HCT116 (cell line): ENCODE results near the gene GM2A. TPM values are rescaled to one million over a fixed set of nuclear protein-coding genes. Genes with fewer than 3 reads are reported as not detected.
"Not testable (repeated sequence)": the region's sequence is repeated elsewhere in the genome, so short reads cannot be mapped to it uniquely, and the experiment has no call there.

ENCODE experiments used
- ATAC-seq: fragments of 200-7000 bp; cut with Tn5 transposase; 2 replicates; pipeline ENCODE4 v1.9.1; 2020; ENCODE audit warnings: mild to moderate bottlenecking, moderate library complexity
- BruUV-seq: library from RNA; stranded (reverse); fragments of 400-500 nt; replicated peaks from 2 replicates; lab custom pipeline; 2021; lab: Mats Ljungman, UMichigan
- CTCF ChIA-PET: fragments of 300-600 bp; sonication (Branson Sonifier 250); formaldehyde crosslinking; loops from one replicate; lab custom pipeline; 2021; ENCODE audit warnings: antibody characterized with exemption; lab: Charles Lee
- POLR2A ChIA-PET: fragments of 300-600, 350-600 bp; sonication (Branson Sonifier 250); formaldehyde crosslinking; loops from one replicate; lab custom pipeline; 2021; ENCODE audit warnings: antibody characterized with exemption; lab: Charles Lee
- RAD21 ChIA-PET, 2 experiments: fragments of 300-600 bp; sonication (Branson Sonifier 250); formaldehyde crosslinking; loops; one replicate each; lab custom pipeline; 2023; ENCODE audit warnings: low total read pairs in 2 of 2; ENCODE audit not compliant: uncharacterized antibody in 2 of 2, unreplicated experiment in 2 of 2, low non-redundant PET in 1 of 2; lab: Charles Lee
- DNase-seq: peaks from one replicate; pipeline ENCODE4 v3.0.0-alpha.2; 2010; ENCODE audit warnings: low read depth, low spot score
- H2AFZ ChIP-seq: fragments of 200-600 bp; shearing (Covaris generic), sonication (generic); 2 replicates; pipeline ENCODE4 v1.6.1; 2017; ENCODE audit warnings: low read depth, mixed run types, mixed read lengths, antibody characterized with exemption, low read length; ENCODE audit not compliant: poor library complexity, severe bottlenecking
- H3K27ac ChIP-seq: 2 replicates; pipeline ENCODE4 v1.5.1; 2012; ENCODE audit warnings: low read depth, low read length
- H3K27me3 ChIP-seq: fragments of 200-600 bp; sonication (generic); 2 replicates; pipeline ENCODE4 v1.6.1; 2016; ENCODE audit warnings: mixed run types, low read length, mixed read lengths; ENCODE audit not compliant: insufficient read depth
- H3K36me3 ChIP-seq, 2 experiments: fragments of 200-500 bp in 1 of 2; fragments of 200-600 bp in 1 of 2; sonication (Bioruptor generic) in 1 of 2; sonication (generic) in 1 of 2; 2 replicates each; pipeline versions ENCODE4 v1.5.1 to v1.6.1; 2014 to 2016; ENCODE audit warnings: low read length in 2 of 2, inconsistent platforms in 1 of 2, mixed read lengths in 1 of 2, mixed run types in 1 of 2; ENCODE audit not compliant: insufficient read depth in 2 of 2, control insufficient read depth in 1 of 2
- H3K4me1 ChIP-seq, 2 experiments: fragments of 200-600 bp in 1 of 2; sonication (generic) in 1 of 2; 2 replicates each; pipeline versions ENCODE4 v1.5.1 to v1.6.1; 2012 to 2017; ENCODE audit warnings: low read length in 2 of 2, inconsistent platforms in 1 of 2, mild to moderate bottlenecking in 1 of 2, mixed read lengths in 1 of 2, mixed run types in 1 of 2, moderate library complexity in 1 of 2; ENCODE audit not compliant: insufficient read depth in 2 of 2, control insufficient read depth in 1 of 2
- H3K4me2 ChIP-seq: fragments of 200-600 bp; sonication (generic); 2 replicates; pipeline ENCODE4 v1.6.1; 2017; ENCODE audit warnings: mixed run types, low read length, mixed read lengths
- H3K4me3 ChIP-seq, 2 experiments: fragments of 200-600 bp in 1 of 2; sonication (generic) in 1 of 2; replicated peaks in 1 of 2; 2 replicates each; pipeline ENCODE4 v1.5.1; 2011 to 2016; ENCODE audit warnings: low read length in 2 of 2, control low read depth in 1 of 2, low read depth in 1 of 2, mild to moderate bottlenecking in 1 of 2, mixed read lengths in 1 of 2, mixed run types in 1 of 2
- H3K79me2 ChIP-seq: fragments of 200-600 bp; sonication (generic); 2 replicates; pipeline ENCODE4 v1.6.1; 2017; ENCODE audit warnings: mild to moderate bottlenecking, mixed run types, low read length, moderate library complexity, mixed read lengths; ENCODE audit not compliant: insufficient read depth
- H3K9ac ChIP-seq: fragments of 200-600 bp; sonication (generic); 2 replicates; pipeline ENCODE4 v1.6.1; 2016; ENCODE audit warnings: low read length, mixed read lengths
- H3K9me2 ChIP-seq: fragments of 200-600 bp; sonication (generic), shearing (Covaris generic); 2 replicates; pipeline ENCODE4 v1.6.1; 2017; ENCODE audit warnings: mixed run types, mild to moderate bottlenecking, moderate library complexity; ENCODE audit not compliant: insufficient read depth
- H3K9me3 ChIP-seq, 2 experiments: fragments of 200-500 bp in 1 of 2; fragments of 200-600 bp in 1 of 2; sonication (Bioruptor generic) in 1 of 2; sonication (generic) in 1 of 2; 2 replicates each; pipeline ENCODE4 v1.6.1; 2014 to 2017; ENCODE audit warnings: low read length in 2 of 2, mixed read lengths in 2 of 2, inconsistent platforms in 1 of 2, low read depth in 1 of 2, mild to moderate bottlenecking in 1 of 2, mixed run types in 1 of 2, moderate library complexity in 1 of 2; ENCODE audit not compliant: control insufficient read depth in 1 of 2, insufficient read depth in 1 of 2
- H4K20me1 ChIP-seq: fragments of 200-600 bp; sonication (generic), shearing (Covaris generic); 2 replicates; pipeline ENCODE4 v1.6.1; 2017; ENCODE audit warnings: mixed run types, mild to moderate bottlenecking, moderate library complexity; ENCODE audit not compliant: insufficient read depth
- CBX3 ChIP-seq: IDR thresholded peaks from 2 replicates; pipeline ENCODE4 v1.6.1; 2012; ENCODE audit warnings: low read depth
- JUND ChIP-seq: IDR thresholded peaks from 2 replicates; pipeline ENCODE4 v1.6.1; 2012
- RAD21 ChIP-seq: IDR thresholded peaks from 2 replicates; pipeline ENCODE4 v1.6.1; 2012; ENCODE audit warnings: low read depth, mild to moderate bottlenecking
- YY1 ChIP-seq: IDR thresholded peaks from 2 replicates; pipeline ENCODE4 v1.6.1; 2011; ENCODE audit warnings: low read length, low read depth, moderate library complexity, mild to moderate bottlenecking; ENCODE audit not compliant: insufficient replicate concordance; ENCODE audit errors: extremely low read depth
- intact Hi-C: fragments of 100-400 bp; cut with micrococcal nuclease; formaldehyde crosslinking; loops from 2 replicates; pipeline ENCODE4 v1.10.0; 2022
- total RNA-seq: library from RNA; stranded (reverse); gene quantifications from one replicate; pipeline ENCODE4 v1.2.1, GENCODE V29; 2021; ENCODE audit not compliant: unreplicated experiment

The GM2A gene
- total RNA-seq, 1 experiment from 2014 or later: 25.0 TPM

DNA sequence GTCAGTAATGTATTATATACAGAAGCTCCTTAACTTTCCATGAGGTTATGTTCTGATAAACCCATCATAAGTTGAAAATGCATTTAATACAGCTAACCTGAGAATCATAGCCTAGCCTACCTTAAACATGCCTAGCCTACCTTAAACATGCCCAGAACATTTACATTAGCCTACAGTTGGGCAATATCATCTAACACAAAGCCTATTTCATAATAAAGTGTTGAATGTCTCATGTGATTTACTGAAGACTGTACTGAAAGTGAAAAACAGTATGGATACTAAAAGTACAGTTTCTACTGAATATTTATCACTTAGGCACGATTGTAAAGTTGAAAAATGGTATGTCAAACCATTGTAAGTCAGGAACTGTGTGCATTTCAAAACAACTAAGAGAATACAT, 1.6 kb downstream of the GM2A start:
- ATAC-seq: no peak
- H3K4me3 ChIP-seq: no peak overlapping the region
- H3K27me3 ChIP-seq: no peaks in the 10 kb centered on the region
- H4K20me1 ChIP-seq: no peaks in the 10 kb centered on the region
- no peaks in the 10 kb centered on the region for H3K9me2 ChIP-seq
- H3K27ac ChIP-seq: no peak overlapping the region
- peaks cover 3 to 42% of the 10 kb centered on the region in 2 experiments; a peak in 3 of 4 replicates for H3K4me1 ChIP-seq
- TF ChIP-seq CBX3: no peak
- no peak for TF ChIP-seq JUND
- no peak for TF ChIP-seq RAD21
- no peak for TF ChIP-seq YY1
- ChIA-PET CTCF (no interaction called here), POLR2A (no interaction called here), RAD21 (no interaction called here)
- no peaks in the 10 kb centered on the region for H3K9me3 ChIP-seq
- intact Hi-C loops: loop anchor here (10.0 kb wide), 1 partner anchor 490 kb away; no protein-coding TSS in a partner anchor
- DNase-seq: no peak
- no TSS peak for BruUV-seq
- no peaks in the 10 kb centered on the region for H3K36me3 ChIP-seq
- H3K9ac ChIP-seq: no peak overlapping the region
- no peak overlapping the region for H3K4me2 ChIP-seq
- no peak overlapping the region for H2AFZ ChIP-seq
- no peaks in the 10 kb centered on the region for H3K79me2 ChIP-seq

DNA sequence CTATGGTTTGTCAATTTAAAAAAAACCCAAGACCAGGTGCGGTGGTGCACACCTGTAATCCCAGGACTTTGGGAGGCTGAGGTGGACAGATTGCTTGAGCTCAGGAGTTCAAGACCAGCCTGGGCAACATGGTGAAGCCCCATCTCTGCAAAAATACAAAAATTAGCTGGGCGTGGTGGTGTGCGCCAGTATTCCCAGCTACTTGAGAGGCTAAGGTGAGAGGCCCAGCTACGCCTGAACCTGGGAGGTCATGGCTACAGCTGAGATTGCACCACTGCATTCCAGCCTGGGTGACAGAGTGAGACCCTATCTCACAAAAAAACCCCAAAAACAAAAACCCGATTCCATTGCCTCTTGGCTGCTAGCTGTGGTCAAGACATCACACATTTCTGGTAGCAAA, 2.0 kb downstream of the GM2A start:
- intact Hi-C loops: loop anchor here (10.0 kb wide), 1 partner anchor 490 kb away; no protein-coding TSS in a partner anchor
- POLR2A ChIA-PET, H3K79me2 ChIP-seq, H3K36me3 ChIP-seq, DNase-seq, H3K4me2 ChIP-seq, H3K9me2 ChIP-seq, H3K27ac ChIP-seq, H3K27me3 ChIP-seq, H3K9me3 ChIP-seq, H3K4me3 ChIP-seq, H4K20me1 ChIP-seq, ATAC-seq, BruUV-seq, H2AFZ ChIP-seq, H3K9ac ChIP-seq, RAD21 ChIA-PET, CTCF ChIA-PET: not testable (repeated sequence)
- H3K4me1 ChIP-seq: peaks cover 3 to 42% of the 10 kb centered on the region in 2 experiments; a peak in 3 of 4 replicates
